Measurements from ENCODE around the gene FRMD1.

GRCh38 chr6:168045141-168045691, 33.8 kb downstream of the FRMD1 start:
- TF ChIP-seq CTCF (IDR thresholded peaks at IDR 0.05 in 4 of 5, conservative IDR thresholded peaks at IDR 0.05 in 1 of 5) (peak in 2 of 5 experiments; percentile 27 to 31), POLR2A (IDR thresholded peaks at IDR 0.05) (no peak)

All from gastrocnemius medialis (tissue), 4 donors.